ENCODE measurements around the gene TSSK2. TPM values are rescaled to one million over a fixed set of nuclear protein-coding genes. Genes with fewer than 3 reads are reported as not detected.

Gene TSSK2
- total and polyA plus RNA-seq, 2 donors (not counting 3 experiments of a cell fraction or from before 2014, with no cell fraction given) = not detected

- H3K36me3 ChIP-seq (ENCODE audit: control insufficient read depth in 2 of 2, extremely low read depth in 1 of 2, insufficient read depth in 2 of 2, low read length in 2 of 2) = no peaks in the 10 kb centered on the region
- ChIA-PET CTCF (interaction anchor here (2.0 kb wide), 1 partner anchor 21 kb away, joined by 8 read pairs; the partner anchor contains the start of gene ESS2), POLR2A (interaction anchor here (0.7 kb wide), 1 partner anchor 32 kb away, joined by 3 read pairs; no protein-coding TSS in a partner anchor)
- H4K20me1 ChIP-seq (replicated peaks; ENCODE audit: control insufficient read depth, extremely low read depth, insufficient read depth, low read length) = peaks cover 7% of the 10 kb centered on the region
- H3K27me3 ChIP-seq (ENCODE audit: control insufficient read depth in 2 of 2, insufficient read depth in 2 of 2, low read length in 2 of 2) = no peaks in the 10 kb centered on the region
- H3K4me3 ChIP-seq (replicated peaks in 1 of 3; ENCODE audit: insufficient read depth in 1 of 3, low read depth in 1 of 3, low read length in 3 of 3) = no peak overlapping the region
- TF ChIP-seq EZH2 (IDR thresholded peaks at IDR 0.05; ENCODE audit: borderline replicate concordance, low read depth, low read length, severe bottlenecking) = no peak
- TF ChIP-seq JUN (IDR thresholded peaks at IDR 0.05; ENCODE audit: borderline replicate concordance, insufficient read depth, insufficient read length, low read depth) = no peak
- TF ChIP-seq POLR2A (IDR thresholded peaks at IDR 0.05; ENCODE audit: low read depth, low read length) = no peak
- TF ChIP-seq GATA2 (IDR thresholded peaks at IDR 0.05; ENCODE audit: insufficient read depth, insufficient read length, low read depth, low read length) = no peak
- no peak for TF ChIP-seq POLR2AphosphoS5 (IDR thresholded peaks at IDR 0.05; ENCODE audit: insufficient read depth, low read depth, low read length)
- no peak for TF ChIP-seq CTCF (IDR thresholded peaks at IDR 0.05; ENCODE audit: extremely low read depth in 1 of 2, insufficient read depth in 1 of 2, low read depth in 1 of 2, low read length in 2 of 2)
- TF ChIP-seq MYC (IDR thresholded peaks at IDR 0.05; ENCODE audit: low read depth, low read length) = no peak
- intact Hi-C loops (cut with micrococcal nuclease) (loop anchor here (2.0 kb wide), 1 partner anchor 39 kb away; no protein-coding TSS in a partner anchor), dilution Hi-C loops (cut with MboI; ENCODE audit: extremely low pct_ligation_motif_present, low sequenced_read_pairs) (no loop called here)
- H3K79me2 ChIP-seq (ENCODE audit: control insufficient read depth, insufficient read depth, low read length) = peaks cover 28% of the 10 kb centered on the region
- no peak for FAIRE-seq
- no peak overlapping the region for H3K4me2 ChIP-seq (ENCODE audit: insufficient read depth, low read length)
- H3K9me1 ChIP-seq (replicated peaks; ENCODE audit: control insufficient read depth, extremely low read depth, insufficient read depth, low read length) = no peaks in the 10 kb centered on the region
- no TSS peak for BruUV-seq (replicated peaks)
- H3K27ac ChIP-seq (ENCODE audit: insufficient read depth, low read depth, low read length) = no peak overlapping the region
- no peaks in the 10 kb centered on the region for H3K9me3 ChIP-seq (replicated peaks; ENCODE audit: control insufficient read depth, insufficient read depth, low read length)
- H2AFZ ChIP-seq (ENCODE audit: low read depth, low read length) = no peak overlapping the region
- H3K4me1 ChIP-seq (ENCODE audit: control insufficient read depth, extremely low read depth, insufficient read depth, low read length) = peaks cover 9% of the 10 kb centered on the region
- no peak overlapping the region for H3K9ac ChIP-seq (replicated peaks; ENCODE audit: extremely low read depth, insufficient read depth, low read length)
- no peak for DNase-seq (ENCODE audit: low read depth, low spot score)
Measured at GRCh38 chr22:19123936-19124335, 7.2 kb upstream of the TSSK2 start.
